Stimulated activated CD8-positive, alpha-beta memory T cell treated with anti-CD3 and anti-CD28 coated beads, Interleukin-12 subunit alpha, Interleukin-12 subunit beta, amount 100 ng/mL, for 24 hours (primary cell): ENCODE data around the gene EHBP1L1.

Experiments
- DNase-seq: peaks from one replicate; pipeline ENCODE4 v3.0.0-alpha.2; 2020; ENCODE audit errors: extremely low read depth

The EHBP1L1 gene

DNA sequence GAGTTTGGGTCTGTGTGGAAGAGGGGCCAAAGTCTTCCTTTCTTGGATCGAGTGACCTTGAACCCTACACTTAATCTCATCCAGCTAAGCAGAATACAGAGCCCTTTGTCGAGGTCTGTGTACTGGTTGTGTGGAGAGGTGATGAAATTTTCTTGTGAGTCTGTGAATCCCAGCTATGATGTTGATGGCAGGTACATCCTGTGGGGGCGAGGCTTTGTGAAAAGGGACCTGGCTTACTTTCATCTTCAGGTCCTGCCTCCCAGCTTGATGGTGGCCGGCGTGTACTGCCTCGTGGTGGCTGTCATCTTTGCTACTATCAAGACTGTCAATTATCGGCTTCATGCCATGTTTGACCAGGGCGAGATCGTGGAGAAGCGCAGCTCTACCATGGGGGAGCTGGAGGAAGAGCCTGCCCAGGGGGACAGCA, 40.7 kb downstream of the EHBP1L1 start:
- no peak for DNase-seq

DNA sequence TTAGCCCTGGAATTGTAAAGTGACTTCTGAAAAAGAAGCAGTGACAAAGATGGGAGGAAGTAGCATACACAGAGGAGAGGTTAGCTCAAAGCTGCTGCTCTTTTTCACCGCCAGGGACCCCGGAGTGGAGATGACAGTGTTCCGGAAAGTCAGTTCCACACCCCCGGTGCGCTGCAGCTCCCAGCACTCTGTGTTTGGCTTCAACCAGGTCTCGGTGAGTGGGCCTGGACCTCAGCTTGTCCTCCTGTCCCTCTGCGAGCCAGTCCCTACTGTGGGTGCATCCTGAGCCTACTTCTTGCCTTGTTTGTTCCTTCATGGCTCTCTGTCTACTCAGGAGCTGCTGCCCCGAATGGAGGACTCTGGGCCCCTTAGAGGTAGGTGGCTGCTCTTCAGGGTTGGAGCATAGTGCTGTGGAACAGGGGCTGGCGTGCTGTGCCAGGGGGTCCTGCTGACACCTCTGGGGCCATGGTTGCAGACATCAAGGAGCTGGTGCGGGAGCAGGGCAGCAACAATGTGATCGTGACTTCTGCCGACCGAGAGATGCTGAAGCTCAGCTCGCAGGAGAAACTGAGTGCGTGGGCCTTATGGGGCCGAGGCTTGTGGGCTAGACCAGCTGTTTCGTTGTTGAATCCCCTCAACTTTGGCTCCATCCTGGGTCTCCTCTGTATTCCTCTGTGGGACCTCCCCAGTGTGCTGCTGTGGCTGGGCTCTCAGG, 41.4 kb downstream of the EHBP1L1 start:
- DNase-seq = no peak

DNA sequence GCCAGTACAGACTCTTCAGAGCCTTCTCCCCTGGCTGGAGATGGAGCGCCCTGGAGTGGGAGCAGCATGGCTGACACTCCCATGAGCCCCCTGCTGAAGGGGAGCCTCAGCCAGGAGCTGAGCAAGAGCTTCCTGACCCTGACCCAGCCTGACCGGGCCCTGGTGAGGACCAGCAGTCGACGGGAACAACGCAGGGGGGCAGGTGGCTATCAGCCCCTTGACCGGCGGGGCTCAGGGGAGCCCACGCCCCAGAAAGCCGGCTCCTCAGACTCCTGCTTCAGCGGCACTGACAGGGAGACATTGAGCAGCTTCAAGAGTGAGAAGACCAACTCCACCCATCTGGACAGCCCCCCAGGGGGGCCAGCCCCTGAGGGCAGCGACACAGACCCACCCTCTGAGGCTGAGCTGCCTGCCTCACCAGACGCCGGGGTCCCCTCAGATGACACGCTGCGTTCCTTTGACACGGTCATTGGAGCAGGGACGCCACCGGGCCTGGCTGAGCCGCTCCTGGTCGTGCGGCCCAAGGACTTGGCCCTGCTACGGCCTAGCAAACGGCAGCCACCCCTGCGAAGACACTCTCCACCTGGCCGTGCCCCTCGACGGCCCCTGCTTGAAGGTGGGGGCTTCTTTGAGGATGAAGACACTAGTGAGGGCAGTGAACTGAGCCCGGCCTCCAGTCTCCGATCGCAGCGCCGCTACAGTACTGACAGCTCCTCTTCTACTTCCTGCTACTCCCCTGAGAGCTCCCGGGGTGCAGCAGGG, 42.3 kb downstream of the EHBP1L1 start:
- no peak for DNase-seq

GRCh38 chr11:65618763-65619162, 42.9 kb downstream of the EHBP1L1 start:
- no peak for DNase-seq

DNA sequence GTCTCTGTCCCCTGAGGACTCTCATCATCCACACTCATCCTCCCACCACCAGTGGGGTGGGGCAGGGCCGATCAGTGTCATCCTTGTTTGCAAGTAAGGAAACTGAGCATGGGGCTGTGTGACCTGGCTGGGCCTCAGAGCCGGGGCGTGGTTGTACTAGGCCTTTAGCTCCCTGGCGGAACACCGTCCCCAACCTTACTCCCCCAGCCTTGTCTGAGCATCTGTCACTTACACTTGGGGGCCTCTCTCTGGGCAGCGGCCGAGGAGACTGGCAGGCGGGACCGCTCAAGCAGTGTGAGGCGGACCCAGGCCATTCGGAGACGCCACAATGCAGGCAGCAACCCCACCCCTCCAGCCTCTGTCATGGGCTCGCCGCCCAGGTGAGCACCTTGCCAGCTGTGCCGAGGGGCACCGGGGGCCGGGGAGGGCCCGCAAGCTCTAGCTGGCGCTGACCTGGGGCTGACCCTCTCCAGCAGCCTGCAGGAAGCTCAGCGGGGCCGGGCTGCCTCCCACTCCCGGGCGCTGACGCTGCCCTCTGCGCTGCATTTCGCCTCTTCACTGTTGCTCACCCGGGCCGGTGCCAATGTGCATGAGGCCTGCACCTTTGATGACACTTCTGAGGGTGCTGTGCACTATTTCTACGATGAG, 43.6 kb downstream of the EHBP1L1 start:
- no peak for DNase-seq

- no peak for DNase-seq
These were observed 44.8 kb downstream of the EHBP1L1 start for GRCh38 chr11:65620666-65621065.

DNA sequence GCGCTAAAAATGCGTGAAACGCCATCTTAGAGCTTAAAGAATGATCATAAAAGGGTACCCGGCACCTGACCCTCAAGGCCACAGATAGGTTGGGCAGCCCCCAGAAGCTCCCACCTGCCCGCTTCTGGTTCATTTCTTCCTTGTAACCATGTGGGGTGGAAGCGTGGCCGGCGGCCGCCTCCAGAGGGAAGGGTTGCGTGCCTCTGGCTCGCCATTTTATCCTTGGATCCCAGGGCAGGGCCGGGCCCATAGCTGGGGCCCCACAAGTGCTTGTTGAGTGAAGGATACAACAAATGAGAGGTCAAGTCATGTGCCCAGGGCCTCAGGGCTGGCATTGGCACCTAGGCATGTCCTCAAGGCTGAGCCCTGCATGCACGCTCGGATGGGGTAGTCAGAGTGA, 45.6 kb downstream of the EHBP1L1 start:
- no peak for DNase-seq

GRCh38 chr11:65622011-65622410, 46.2 kb downstream of the EHBP1L1 start:
- DNase-seq = no peak

- DNase-seq = no peak
These were observed 47.3 kb downstream of the EHBP1L1 start for GRCh38 chr11:65623177-65623576.

GRCh38 chr11:65623852-65624616, 48.2 kb downstream of the EHBP1L1 start:
- DNase-seq = no peak

DNA sequence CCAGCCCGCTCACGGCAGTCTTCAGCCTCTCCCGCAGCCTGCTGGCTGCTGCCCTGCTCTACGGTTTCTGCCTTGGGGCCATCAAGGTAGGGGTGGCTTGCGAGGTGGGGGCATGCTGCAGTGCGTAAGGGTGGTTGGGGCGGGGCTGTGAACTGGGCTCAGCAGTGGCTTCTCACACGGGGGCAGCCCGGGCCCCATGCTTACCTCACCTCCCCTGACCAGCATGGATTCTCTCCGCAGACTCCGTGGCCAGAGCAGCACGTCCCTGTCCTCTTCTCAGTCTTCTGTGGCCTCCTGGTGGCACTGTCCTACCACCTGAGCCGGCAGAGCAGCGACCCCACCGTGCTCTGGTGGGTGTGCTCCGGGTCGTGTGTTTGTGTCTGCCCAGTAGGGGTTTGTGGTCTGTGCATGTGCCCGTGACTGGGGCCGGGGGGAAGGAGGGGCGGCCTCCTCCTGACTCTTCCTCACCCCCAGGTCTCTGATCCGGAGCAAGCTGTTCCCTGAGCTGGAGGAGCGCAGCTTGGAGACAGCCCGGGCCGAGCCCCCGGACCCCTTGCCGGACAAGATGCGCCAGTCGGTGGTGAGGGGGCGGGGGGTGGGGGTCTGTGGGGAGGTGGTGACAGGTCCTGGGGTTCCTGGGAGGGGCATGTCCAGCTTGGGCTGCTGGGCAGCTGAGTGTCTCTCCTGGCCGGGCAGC, 49.2 kb downstream of the EHBP1L1 start:
- no peak for DNase-seq

DNA sequence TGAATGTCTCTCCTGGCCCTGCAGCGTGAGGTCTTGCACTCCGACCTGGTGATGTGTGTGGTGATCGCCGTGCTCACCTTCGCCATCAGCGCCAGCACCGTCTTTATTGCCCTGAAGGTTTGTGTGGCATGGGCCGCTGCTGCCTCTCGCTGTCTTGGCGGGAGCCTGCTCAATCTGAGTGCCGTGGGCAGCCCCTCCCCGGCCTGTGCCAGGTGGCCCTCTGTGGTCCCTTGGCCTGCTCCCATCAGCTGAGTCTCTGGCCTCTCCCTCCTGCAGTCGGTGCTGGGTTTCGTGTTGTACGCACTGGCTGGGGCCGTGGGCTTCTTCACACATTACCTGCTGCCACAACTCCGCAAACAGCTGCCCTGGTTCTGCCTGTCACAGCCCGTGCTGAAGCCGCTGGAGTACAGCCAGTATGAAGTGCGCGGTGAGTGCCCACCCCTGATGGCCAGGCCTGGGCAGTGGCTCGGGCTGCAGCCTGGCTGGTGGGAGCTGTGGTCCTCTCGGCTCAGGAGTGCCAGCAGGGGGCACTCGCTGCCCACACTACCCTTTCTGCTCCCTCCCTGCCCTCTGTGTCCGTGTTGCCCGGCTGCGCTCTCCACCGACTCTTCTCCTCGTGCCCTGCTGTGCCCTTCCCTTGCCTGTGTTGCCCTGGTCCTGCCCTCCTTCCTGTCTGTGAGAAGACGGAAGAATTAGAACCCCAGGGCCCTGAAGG, 49.9 kb downstream of the EHBP1L1 start:
- no peak for DNase-seq

- DNase-seq = no peak
These were observed 51.3 kb downstream of the EHBP1L1 start for GRCh38 chr11:65627202-65627601.

DNA sequence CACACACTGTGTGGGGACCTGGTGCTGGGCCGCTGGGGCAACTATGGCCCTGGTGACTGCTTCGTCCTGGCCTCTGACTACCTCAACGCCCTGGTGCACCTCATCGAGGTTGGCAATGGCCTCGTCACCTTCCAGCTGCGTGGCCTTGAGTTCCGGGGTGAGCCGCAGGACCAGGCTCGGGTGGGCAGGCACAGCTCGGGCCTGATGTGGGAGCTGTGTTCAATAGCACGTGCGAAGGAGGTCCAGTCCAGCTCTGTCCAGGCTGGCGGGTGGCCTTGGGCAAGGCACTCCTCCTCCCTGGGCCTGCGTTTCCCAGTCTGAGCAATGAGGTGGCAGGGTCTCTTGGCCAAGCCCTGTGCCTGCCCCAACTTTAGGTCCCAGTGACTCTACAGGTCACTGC, 53.7 kb downstream of the EHBP1L1 start:
- no peak for DNase-seq

DNA sequence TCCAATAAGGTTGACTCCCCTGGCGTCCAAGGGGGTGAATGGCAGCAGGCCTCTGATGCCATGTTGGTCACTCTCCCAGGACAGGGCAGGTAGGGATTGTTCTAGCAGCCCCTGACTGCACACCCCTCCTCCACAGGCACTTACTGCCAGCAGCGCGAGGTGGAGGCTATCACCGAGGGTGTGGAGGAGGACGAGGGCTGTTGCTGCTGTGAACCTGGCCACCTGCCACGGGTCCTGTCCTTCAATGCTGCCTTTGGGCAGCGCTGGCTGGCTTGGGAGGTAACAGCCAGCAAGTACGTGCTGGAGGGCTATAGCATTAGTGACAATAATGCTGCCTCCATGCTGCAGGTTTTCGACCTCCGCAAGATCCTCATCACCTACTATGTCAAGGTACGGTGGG, 54.4 kb downstream of the EHBP1L1 start:
- no peak for DNase-seq

- DNase-seq = no peak
These were observed 57.7 kb downstream of the EHBP1L1 start for GRCh38 chr11:65633390-65634108.

DNA sequence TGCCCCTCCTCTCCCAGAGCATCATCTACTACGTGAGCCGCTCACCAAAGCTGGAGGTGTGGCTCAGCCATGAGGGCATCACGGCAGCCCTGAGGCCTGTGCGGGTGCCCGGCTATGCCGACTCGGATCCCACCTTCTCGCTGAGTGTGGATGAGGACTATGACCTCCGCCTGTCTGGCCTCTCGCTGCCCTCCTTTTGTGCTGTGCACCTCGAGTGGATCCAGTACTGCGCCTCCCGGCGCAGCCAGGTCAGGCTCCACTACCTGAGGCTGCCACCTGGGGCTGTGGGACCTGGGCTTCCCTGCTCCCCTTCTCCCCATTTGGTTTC, 58.2 kb downstream of the EHBP1L1 start:
- DNase-seq = no peak

GRCh38 chr11:65634440-65634839, 58.6 kb downstream of the EHBP1L1 start:
- no peak for DNase-seq

- no peak for DNase-seq
These were observed 59.3 kb downstream of the EHBP1L1 start for GRCh38 chr11:65634905-65635731.
